A549 treated with CpdA at 1 μM for 4 hours (cell line): Measurements from ENCODE around the gene ASPM. TPM values are rescaled to one million over a fixed set of nuclear protein-coding genes. Genes with fewer than 3 reads are reported as not detected.

Source experiments
- total RNA-seq: library from RNA; stranded (reverse); fragments of 200-300 nt; extraction: Qiagen RNA extraction; gene quantifications from 5 replicates; pipeline ENCODE4 v1.2.3, GENCODE V29; 2022; ENCODE audit warnings: low read depth

ASPM gene, protein sequence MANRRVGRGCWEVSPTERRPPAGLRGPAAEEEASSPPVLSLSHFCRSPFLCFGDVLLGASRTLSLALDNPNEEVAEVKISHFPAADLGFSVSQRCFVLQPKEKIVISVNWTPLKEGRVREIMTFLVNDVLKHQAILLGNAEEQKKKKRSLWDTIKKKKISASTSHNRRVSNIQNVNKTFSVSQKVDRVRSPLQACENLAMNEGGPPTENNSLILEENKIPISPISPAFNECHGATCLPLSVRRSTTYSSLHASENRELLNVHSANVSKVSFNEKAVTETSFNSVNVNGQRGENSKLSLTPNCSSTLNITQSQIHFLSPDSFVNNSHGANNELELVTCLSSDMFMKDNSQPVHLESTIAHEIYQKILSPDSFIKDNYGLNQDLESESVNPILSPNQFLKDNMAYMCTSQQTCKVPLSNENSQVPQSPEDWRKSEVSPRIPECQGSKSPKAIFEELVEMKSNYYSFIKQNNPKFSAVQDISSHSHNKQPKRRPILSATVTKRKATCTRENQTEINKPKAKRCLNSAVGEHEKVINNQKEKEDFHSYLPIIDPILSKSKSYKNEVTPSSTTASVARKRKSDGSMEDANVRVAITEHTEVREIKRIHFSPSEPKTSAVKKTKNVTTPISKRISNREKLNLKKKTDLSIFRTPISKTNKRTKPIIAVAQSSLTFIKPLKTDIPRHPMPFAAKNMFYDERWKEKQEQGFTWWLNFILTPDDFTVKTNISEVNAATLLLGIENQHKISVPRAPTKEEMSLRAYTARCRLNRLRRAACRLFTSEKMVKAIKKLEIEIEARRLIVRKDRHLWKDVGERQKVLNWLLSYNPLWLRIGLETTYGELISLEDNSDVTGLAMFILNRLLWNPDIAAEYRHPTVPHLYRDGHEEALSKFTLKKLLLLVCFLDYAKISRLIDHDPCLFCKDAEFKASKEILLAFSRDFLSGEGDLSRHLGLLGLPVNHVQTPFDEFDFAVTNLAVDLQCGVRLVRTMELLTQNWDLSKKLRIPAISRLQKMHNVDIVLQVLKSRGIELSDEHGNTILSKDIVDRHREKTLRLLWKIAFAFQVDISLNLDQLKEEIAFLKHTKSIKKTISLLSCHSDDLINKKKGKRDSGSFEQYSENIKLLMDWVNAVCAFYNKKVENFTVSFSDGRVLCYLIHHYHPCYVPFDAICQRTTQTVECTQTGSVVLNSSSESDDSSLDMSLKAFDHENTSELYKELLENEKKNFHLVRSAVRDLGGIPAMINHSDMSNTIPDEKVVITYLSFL (N-terminal part only)
- total RNA-seq: 19.9 to 24.4 TPM (median 24.1 TPM) in 5 replicates

DNA sequence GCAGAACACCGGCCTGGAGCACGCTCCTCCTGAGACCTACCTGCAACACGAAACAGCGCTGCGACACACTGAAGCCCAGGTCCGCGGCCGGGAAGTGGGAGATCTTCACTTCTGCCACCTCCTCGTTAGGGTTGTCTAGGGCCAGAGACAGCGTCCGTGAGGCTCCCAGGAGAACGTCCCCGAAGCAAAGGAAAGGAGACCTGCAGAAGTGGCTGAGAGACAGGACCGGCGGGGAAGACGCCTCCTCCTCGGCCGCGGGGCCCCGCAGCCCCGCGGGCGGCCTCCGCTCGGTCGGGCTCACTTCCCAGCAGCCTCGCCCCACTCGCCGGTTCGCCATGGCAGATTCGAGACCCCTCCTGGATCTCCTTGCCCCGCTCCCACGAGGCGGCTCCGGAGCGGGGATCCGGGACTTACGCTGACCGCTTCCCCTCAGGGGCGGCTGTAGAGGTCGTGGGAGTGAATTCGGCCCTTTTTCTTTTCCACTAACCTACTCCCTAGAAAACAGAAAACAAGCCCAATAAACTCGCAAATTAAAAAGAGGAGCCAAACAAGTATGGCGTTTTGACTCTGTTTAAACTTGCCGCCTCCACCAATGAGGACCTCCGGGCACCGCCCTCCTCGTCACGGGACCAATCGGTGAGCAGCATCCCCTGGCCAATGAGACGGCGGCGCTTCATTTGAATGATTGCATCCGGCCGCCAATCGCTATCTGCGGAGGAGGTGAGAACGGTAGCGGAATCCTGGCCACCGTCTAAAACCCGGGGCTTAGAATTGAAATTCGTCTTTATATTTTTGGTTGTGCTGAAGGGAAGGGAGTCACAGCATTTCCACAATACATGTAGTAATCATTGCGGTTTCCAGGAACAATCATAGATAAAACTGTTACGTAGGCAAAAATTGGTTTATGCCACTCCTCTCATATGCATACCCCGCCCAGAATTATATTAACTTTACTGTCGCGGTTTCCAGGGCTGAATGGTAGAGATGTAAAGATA, at the start of gene ASPM:
TSS of gene ASPM (minus strand) at position 569 of the 995 bp plus-strand sequence. CDS start at position 337, 232 bp downstream.

DNA sequence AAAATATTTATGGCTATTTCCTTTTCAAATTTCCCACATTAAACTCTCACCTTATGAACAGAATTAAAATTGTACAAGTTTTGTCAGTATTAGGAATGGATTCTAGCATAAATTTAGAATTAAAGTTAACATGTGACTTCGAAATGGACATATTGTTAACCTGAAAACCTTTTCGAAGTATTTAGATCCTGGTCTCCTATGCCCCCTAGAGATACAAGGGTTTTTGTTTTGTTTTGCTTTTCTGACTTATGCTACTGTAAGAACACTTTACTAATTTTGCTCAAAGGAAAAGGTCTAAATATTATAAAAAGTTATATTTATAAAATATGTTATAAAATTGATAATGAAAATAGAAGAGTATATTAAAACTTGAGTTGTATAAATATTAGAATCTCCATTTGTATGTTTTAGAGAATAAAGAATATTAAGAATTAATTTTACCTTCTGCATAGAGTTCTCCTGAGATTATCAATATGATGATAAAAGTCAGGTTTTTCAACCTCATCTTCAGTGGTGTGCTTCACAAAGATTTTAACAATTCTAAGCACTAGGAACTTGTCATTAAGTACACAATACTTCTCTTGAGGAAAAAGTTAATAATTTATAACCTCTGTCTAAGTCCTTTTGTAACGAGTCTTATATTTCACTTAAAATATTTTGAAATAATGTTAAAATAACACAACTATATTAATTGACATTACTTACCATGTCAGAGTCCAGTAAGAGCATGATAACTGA, 79.6 kb downstream of the ASPM start, which contains the start of gene F13B:
TSS of gene F13B (minus strand) at position 542 of the 738 bp plus-strand sequence. CDS start at position 505, 37 bp downstream.

Other genes starting within 250 kb of the ASPM start
- not detected in 5 replicates for gene CFHR2, start 202.9 kb downstream of the ASPM start, total RNA-seq
- gene CFHR5, start 169.1 kb downstream of the ASPM start, total RNA-seq: not detected in 5 replicates
- 0.05 to 0.28 TPM (median 0.06 TPM) in 3 of 5 replicates, not detected in the others for gene F13B, start 79.4 kb downstream of the ASPM start, total RNA-seq
- gene ZBTB41, start 54.6 kb upstream of the ASPM start, total RNA-seq: 2.8 to 3.8 TPM (median 3.0 TPM) in 5 replicates
- not detected in 5 replicates for gene CRB1, start 121.6 kb upstream of the ASPM start, total RNA-seq